ENCODE measurements around the gene GPRIN1.
"Not testable (repeated sequence)": the region's sequence is repeated elsewhere in the genome, so short reads cannot be mapped to it uniquely, and the experiment has no call there.

The GPRIN1 gene

GRCh38 chr5:176565760-176566288 is 44.1 kb downstream of the GPRIN1 start:
- no peak for DNase-seq

- no peak for DNase-seq
Measured at GRCh38 chr5:176564002-176564401, 46.0 kb downstream of the GPRIN1 start.

- no peak for DNase-seq
Measured at GRCh38 chr5:176562189-176562588, 47.8 kb downstream of the GPRIN1 start.

- no peak for DNase-seq
Measured at GRCh38 chr5:176561259-176561658, 48.7 kb downstream of the GPRIN1 start.

- DNase-seq, result no peak
Measured at GRCh38 chr5:176560364-176560763, 49.6 kb downstream of the GPRIN1 start.

GRCh38 chr5:176559683-176560082 is 50.3 kb downstream of the GPRIN1 start:
- DNase-seq, result no peak

- no peak for DNase-seq
Measured at GRCh38 chr5:176557846-176558245, 52.1 kb downstream of the GPRIN1 start.

GRCh38 chr5:176553260-176554085 is 56.5 kb downstream of the GPRIN1 start:
- no peak for DNase-seq

- no peak for DNase-seq
Measured at GRCh38 chr5:176552332-176552869, 57.6 kb downstream of the GPRIN1 start.

GRCh38 chr5:176550937-176551336 is 59.0 kb downstream of the GPRIN1 start:
- DNase-seq, result not testable (repeated sequence)

- DNase-seq, result no peak
Measured at GRCh38 chr5:176550275-176550831, 59.6 kb downstream of the GPRIN1 start.

- no peak for DNase-seq
Measured at GRCh38 chr5:176549871-176550270, 60.1 kb downstream of the GPRIN1 start.

GRCh38 chr5:176548967-176549444 is 61.0 kb downstream of the GPRIN1 start, which contains the start of gene CDHR2:
CDHR2 (plus strand) TSS chr5:176549342; CDS start chr5:176565353, 16,011 bp downstream.
- no peak for DNase-seq

GRCh38 chr5:176547802-176548201 is 62.2 kb downstream of the GPRIN1 start:
- no peak for DNase-seq
